Neural cell (in vitro differentiated cells): Measurements from ENCODE around the gene SLC12A4. TPM values are rescaled to one million over a fixed set of nuclear protein-coding genes. Genes with fewer than 3 reads are reported as not detected.
"Not testable (repeated sequence)": the region's sequence is repeated elsewhere in the genome, so short reads cannot be mapped to it uniquely, and the experiment has no call there.

Experiments used
- H2AFZ ChIP-seq: fragments of 200-600, 300-800 bp; sonication (generic), shearing (Covaris generic); 2 replicates; pipeline ENCODE4 v1.6.0; 2014; ENCODE audit warnings: low read depth, mild to moderate bottlenecking, antibody characterized with exemption, low read length, moderate library complexity
- H3F3A ChIP-seq: fragments of 200-600 bp; shearing (Covaris generic); 2 replicates; pipeline ENCODE4 v1.6.1; 2016; ENCODE audit warnings: mild to moderate bottlenecking, moderate library complexity, mixed read lengths, antibody characterized with exemption, low read length; ENCODE audit not compliant: insufficient read depth, poor library complexity, severe bottlenecking
- H3K27ac ChIP-seq: fragments of 200-600, 300-800 bp; sonication (generic), shearing (Covaris generic); 2 replicates; pipeline ENCODE4 v1.5.1; 2014; ENCODE audit warnings: mild to moderate bottlenecking, low read length, moderate library complexity
- H3K27me3 ChIP-seq: fragments of 300-800, 200-600 bp; sonication (generic), shearing (Covaris generic); 2 replicates; pipeline ENCODE4 v1.6.0; 2014; ENCODE audit warnings: mild to moderate bottlenecking, low read depth, low read length, moderate library complexity; ENCODE audit not compliant: insufficient read depth
- H3K36me3 ChIP-seq: fragments of 300-800, 200-600 bp; sonication (generic), shearing (Covaris generic); 2 replicates; pipeline ENCODE4 v1.5.1; 2014; ENCODE audit warnings: mild to moderate bottlenecking, antibody characterized with exemption, low read length, moderate library complexity; ENCODE audit not compliant: insufficient read depth
- H3K4me2 ChIP-seq: fragments of 300-800, 200-600 bp; sonication (generic), shearing (Covaris generic); 2 replicates; pipeline ENCODE4 v1.6.0; 2014; ENCODE audit warnings: mild to moderate bottlenecking, low read length
- H3K4me3 ChIP-seq: fragments of 300-800, 200-600 bp; sonication (generic), shearing (Covaris generic); 2 replicates; pipeline ENCODE4 v1.5.1; 2014; ENCODE audit warnings: mild to moderate bottlenecking, low read length, moderate library complexity
- H3K79me2 ChIP-seq: fragments of 200-600 bp; shearing (Covaris generic); replicated peaks from 2 replicates; pipeline ENCODE4 v1.6.0; 2014; ENCODE audit warnings: mild to moderate bottlenecking, low read length, moderate library complexity; ENCODE audit not compliant: insufficient read depth
- H3K9ac ChIP-seq: fragments of 300-800, 200-600 bp; sonication (generic), shearing (Covaris generic); 2 replicates; pipeline ENCODE4 v1.6.1; 2016; ENCODE audit warnings: mild to moderate bottlenecking, low read length, mixed read lengths
- H3K9me2 ChIP-seq: fragments of 200-600 bp; shearing (Covaris generic); 2 replicates; pipeline ENCODE4 v1.6.1; 2016; ENCODE audit warnings: mild to moderate bottlenecking, low read length, mixed read lengths; ENCODE audit not compliant: insufficient read depth
- H3K9me3 ChIP-seq: fragments of 200-600, 300-800 bp; sonication (generic), shearing (Covaris generic); 2 replicates; pipeline ENCODE4 v1.6.1; 2016; ENCODE audit warnings: mild to moderate bottlenecking, mixed run types, low read length, moderate library complexity, mixed read lengths
- H4K20me1 ChIP-seq: fragments of 200-600 bp; shearing (Covaris generic); 2 replicates; pipeline ENCODE4 v1.6.1; 2016; ENCODE audit warnings: mild to moderate bottlenecking, mixed run types; ENCODE audit not compliant: insufficient read depth
- EP300 ChIP-seq: fragments of 450-650 bp; conservative IDR thresholded peaks from 2 replicates; pipeline ENCODE4 v1.6.1; 2014; ENCODE audit warnings: antibody characterized with exemption, mild to moderate bottlenecking, moderate library complexity; ENCODE audit not compliant: poor library complexity, severe bottlenecking
- EZH2 ChIP-seq: fragments of 200-600, 300-800 bp; shearing (Covaris generic), sonication (generic); IDR thresholded peaks from 2 replicates; pipeline ENCODE4 v1.6.1; 2014; ENCODE audit warnings: antibody characterized with exemption, low read length, borderline replicate concordance, mild to moderate bottlenecking; ENCODE audit not compliant: insufficient read depth, poor library complexity, severe bottlenecking
- MXI1 ChIP-seq: fragments of 450-650 bp; conservative IDR thresholded peaks from 2 replicates; pipeline ENCODE4 v1.6.1; 2014; ENCODE audit warnings: antibody characterized with exemption, mild to moderate bottlenecking; ENCODE audit not compliant: poor library complexity, severe bottlenecking
- POLR2AphosphoS5 ChIP-seq: IDR thresholded peaks from 2 replicates; pipeline ENCODE4 v1.6.1; 2012
- RAD21 ChIP-seq: fragments of 450-650 bp; conservative IDR thresholded peaks from 2 replicates; pipeline ENCODE4 v1.6.1; 2014; ENCODE audit warnings: antibody characterized with exemption, mild to moderate bottlenecking, moderate library complexity
- SMC3 ChIP-seq: fragments of 450-650 bp; conservative IDR thresholded peaks from 2 replicates; pipeline ENCODE4 v1.6.1; 2014; ENCODE audit warnings: antibody characterized with exemption, mild to moderate bottlenecking, moderate library complexity; ENCODE audit not compliant: poor library complexity
- TAF1 ChIP-seq: IDR thresholded peaks from 2 replicates; pipeline ENCODE4 v1.6.1; 2012; ENCODE audit warnings: low read depth
- polyA plus RNA-seq: library from polyadenylated mRNA; depleted of rRNA; stranded (reverse); fragments of >200 nt; gene quantifications from 2 replicates; pipeline ENCODE4 v1.2.3, GENCODE V29; 2014
- TF ChIP-seq, protein P1 (sequence below): fragments of 450-650 bp; IDR thresholded peaks from 2 replicates; pipeline ENCODE4 v1.5.1; 2014; ENCODE audit warnings: antibody characterized with exemption, mild to moderate bottlenecking, moderate library complexity; ENCODE audit not compliant: poor library complexity, severe bottlenecking
- TF ChIP-seq, protein P2 (sequence below): IDR thresholded peaks from 2 replicates; pipeline ENCODE4 v1.6.1; 2012; ENCODE audit warnings: borderline replicate concordance

Gene SLC12A4
- polyA plus RNA-seq, 1 donor from 2014 or later, result 0.11 TPM

DNA sequence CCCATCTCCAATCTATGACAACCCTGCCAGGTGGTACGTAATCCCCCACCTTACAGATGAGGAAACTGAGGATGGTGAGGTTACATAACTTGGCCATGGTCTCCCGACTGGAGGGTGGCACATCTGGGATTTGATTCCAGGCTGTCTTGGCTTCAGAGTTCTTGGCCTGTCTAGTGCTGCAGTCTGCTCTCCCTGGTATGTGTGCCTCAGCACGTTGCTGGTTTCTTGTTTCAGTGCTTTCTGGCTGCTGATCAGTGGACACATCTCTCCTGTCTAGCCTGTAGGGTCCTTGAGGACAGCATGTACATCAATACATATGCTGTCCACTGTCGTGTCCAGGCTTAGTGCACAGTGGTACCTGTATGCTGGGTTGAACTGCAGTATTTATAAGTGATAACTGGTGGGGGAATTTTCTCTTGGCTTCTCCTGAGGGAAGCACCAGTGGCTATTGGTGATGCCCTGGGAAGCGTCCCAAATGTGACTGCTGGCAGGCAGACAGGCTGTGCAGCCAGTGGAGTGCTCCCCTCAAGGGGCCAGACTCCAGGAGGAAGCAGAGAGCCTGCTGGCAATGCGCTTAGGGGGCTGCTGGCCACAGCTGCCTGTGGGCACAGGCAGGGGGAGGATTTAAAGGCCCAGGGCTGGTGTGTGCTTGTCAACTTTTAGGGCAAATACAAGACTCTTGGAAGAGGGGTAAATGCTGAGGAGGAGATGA lies 51.1 kb downstream of the SLC12A4 start:
- no peaks in the 10 kb centered on the region for H3K27me3 ChIP-seq
- H3K27ac ChIP-seq, result no peak overlapping the region
- H3K9me3 ChIP-seq, result no peaks in the 10 kb centered on the region
- H4K20me1 ChIP-seq, result no peaks in the 10 kb centered on the region
- no peak overlapping the region for H3K4me2 ChIP-seq
- H2AFZ ChIP-seq, result no peak overlapping the region
- no peak overlapping the region for H3K4me3 ChIP-seq
- TF ChIP-seq POLR2AphosphoS5, result no peak
- TF ChIP-seq, protein P1, sequence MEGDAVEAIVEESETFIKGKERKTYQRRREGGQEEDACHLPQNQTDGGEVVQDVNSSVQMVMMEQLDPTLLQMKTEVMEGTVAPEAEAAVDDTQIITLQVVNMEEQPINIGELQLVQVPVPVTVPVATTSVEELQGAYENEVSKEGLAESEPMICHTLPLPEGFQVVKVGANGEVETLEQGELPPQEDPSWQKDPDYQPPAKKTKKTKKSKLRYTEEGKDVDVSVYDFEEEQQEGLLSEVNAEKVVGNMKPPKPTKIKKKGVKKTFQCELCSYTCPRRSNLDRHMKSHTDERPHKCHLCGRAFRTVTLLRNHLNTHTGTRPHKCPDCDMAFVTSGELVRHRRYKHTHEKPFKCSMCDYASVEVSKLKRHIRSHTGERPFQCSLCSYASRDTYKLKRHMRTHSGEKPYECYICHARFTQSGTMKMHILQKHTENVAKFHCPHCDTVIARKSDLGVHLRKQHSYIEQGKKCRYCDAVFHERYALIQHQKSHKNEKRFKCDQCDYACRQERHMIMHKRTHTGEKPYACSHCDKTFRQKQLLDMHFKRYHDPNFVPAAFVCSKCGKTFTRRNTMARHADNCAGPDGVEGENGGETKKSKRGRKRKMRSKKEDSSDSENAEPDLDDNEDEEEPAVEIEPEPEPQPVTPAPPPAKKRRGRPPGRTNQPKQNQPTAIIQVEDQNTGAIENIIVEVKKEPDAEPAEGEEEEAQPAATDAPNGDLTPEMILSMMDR, result no peak
- TF ChIP-seq TAF1, result no peak
- TF ChIP-seq SMC3, result no peak
- TF ChIP-seq RAD21, result no peak
- TF ChIP-seq EP300, result no peak
- no peak for TF ChIP-seq EZH2
- TF ChIP-seq MXI1, result no peak
- TF ChIP-seq, protein P2, sequence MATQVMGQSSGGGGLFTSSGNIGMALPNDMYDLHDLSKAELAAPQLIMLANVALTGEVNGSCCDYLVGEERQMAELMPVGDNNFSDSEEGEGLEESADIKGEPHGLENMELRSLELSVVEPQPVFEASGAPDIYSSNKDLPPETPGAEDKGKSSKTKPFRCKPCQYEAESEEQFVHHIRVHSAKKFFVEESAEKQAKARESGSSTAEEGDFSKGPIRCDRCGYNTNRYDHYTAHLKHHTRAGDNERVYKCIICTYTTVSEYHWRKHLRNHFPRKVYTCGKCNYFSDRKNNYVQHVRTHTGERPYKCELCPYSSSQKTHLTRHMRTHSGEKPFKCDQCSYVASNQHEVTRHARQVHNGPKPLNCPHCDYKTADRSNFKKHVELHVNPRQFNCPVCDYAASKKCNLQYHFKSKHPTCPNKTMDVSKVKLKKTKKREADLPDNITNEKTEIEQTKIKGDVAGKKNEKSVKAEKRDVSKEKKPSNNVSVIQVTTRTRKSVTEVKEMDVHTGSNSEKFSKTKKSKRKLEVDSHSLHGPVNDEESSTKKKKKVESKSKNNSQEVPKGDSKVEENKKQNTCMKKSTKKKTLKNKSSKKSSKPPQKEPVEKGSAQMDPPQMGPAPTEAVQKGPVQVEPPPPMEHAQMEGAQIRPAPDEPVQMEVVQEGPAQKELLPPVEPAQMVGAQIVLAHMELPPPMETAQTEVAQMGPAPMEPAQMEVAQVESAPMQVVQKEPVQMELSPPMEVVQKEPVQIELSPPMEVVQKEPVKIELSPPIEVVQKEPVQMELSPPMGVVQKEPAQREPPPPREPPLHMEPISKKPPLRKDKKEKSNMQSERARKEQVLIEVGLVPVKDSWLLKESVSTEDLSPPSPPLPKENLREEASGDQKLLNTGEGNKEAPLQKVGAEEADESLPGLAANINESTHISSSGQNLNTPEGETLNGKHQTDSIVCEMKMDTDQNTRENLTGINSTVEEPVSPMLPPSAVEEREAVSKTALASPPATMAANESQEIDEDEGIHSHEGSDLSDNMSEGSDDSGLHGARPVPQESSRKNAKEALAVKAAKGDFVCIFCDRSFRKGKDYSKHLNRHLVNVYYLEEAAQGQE, result no peak
- no peaks in the 10 kb centered on the region for H3K79me2 ChIP-seq
- H3K36me3 ChIP-seq, result no peaks in the 10 kb centered on the region
- no peaks in the 10 kb centered on the region for H3K9me2 ChIP-seq
- no peak overlapping the region for H3K9ac ChIP-seq
- no peaks in the 10 kb centered on the region for H3F3A ChIP-seq

DNA sequence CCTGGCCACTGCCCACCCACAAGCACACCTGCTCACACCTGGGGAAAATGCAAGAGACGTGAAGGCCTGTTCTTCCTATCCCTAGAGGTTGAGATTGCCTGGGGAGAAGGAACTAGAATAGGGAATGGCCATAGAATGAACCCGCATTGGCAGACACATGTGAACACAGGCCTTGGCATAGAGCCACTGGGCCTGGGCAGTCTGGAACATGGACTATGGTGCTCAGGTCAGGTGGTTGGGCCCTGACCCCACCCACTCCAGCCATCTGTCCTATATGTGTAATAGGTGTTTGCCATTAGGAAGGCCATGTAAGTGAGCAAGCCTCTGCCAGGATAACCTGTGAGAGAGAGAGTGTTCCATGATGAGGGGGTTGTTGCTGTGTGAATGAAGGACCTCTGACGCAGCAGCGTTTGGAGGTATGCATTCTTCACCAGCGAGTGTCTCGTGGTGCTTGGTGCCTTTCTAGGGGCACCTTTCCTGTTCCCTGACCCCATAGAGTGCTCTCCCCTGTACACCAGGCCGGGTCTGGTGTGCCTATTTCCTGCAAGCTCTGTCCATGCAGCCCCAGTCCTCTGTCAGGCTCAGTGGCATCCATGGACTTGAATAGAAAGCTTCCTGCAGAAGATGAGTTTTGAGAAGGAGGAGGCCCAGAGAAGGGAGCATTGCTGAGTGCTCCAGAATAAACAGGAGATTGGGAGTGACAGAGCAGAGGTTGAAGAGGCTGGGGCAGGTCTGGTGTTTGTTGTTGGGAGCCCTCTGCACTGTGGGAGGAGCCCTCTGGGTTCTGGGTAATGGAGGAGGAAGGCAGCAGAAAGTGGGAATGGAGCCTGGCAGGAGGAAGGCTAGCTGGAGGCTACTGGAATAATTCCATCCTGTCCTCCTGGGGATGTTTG lies 52.4 kb downstream of the SLC12A4 start:
- no peaks in the 10 kb centered on the region for H3K36me3 ChIP-seq
- H2AFZ ChIP-seq, result no peak overlapping the region
- H3K9me3 ChIP-seq, result no peaks in the 10 kb centered on the region
- H4K20me1 ChIP-seq, result no peaks in the 10 kb centered on the region
- no peaks in the 10 kb centered on the region for H3F3A ChIP-seq
- H3K9ac ChIP-seq, result no peak overlapping the region
- TF ChIP-seq RAD21 (no peak), POLR2AphosphoS5 (no peak), EP300 (no peak), SMC3 (no peak), EZH2 (no peak), TAF1 (no peak), MXI1 (no peak)
- TF ChIP-seq, protein P1, result no peak
- TF ChIP-seq, protein P2, result no peak
- no peak overlapping the region for H3K4me3 ChIP-seq
- H3K27ac ChIP-seq, result no peak overlapping the region
- H3K4me2 ChIP-seq, result no peak overlapping the region
- H3K27me3 ChIP-seq, result no peaks in the 10 kb centered on the region
- no peaks in the 10 kb centered on the region for H3K79me2 ChIP-seq
- no peaks in the 10 kb centered on the region for H3K9me2 ChIP-seq

DNA sequence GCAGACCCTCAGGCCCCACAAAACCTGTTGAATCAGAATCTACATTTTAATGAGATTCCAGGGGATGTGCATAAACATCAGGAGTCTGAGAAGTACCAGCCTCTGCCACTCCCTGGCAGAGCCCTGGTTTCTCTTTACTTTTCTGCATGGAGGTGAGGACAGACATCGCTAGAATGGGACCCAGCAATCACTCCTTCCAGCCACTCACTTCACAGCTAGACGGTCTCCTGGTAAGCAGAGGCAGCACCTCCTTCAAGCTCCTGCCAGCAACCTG lies 53.0 kb downstream of the SLC12A4 start:
- H3K27ac ChIP-seq, H3K36me3 ChIP-seq: not testable (repeated sequence)

More for the DNA sequence above, 53.0 kb downstream of the SLC12A4 start:
- not testable (repeated sequence) for H2AFZ ChIP-seq, H3K9me2 ChIP-seq, H3K79me2 ChIP-seq, H3K27me3 ChIP-seq, H3K9me3 ChIP-seq, H4K20me1 ChIP-seq, H3K4me3 ChIP-seq, H3K9ac ChIP-seq, H3K4me2 ChIP-seq, H3F3A ChIP-seq
